HepG2 (cell line): ENCODE data around the gene CTRB2. TPM values are rescaled to one million over a fixed set of nuclear protein-coding genes. Genes with fewer than 3 reads are reported as not detected.

ENCODE experiments used
- KIAA2018 ChIP-seq: sonication (generic); formaldehyde crosslinking; IDR thresholded peaks from 2 replicates; pipeline ENCODE4 v1.5.0; 2020; ENCODE audit warnings: mild to moderate bottlenecking, missing genetic modification reagents, borderline replicate concordance
- MBD4 ChIP-seq: IDR thresholded peaks from 2 replicates; pipeline ENCODE4 v1.6.1; 2012; ENCODE audit warnings: low read length, inconsistent platforms, borderline replicate concordance
- TBX3 ChIP-seq: fragments of 450-650 bp; IDR thresholded peaks from 2 replicates; pipeline ENCODE4 v1.6.1; 2017; ENCODE audit warnings: antibody characterized with exemption, mild to moderate bottlenecking, inconsistent platforms, borderline replicate concordance
- ZNF143 ChIP-seq: sonication (generic); formaldehyde crosslinking; IDR thresholded peaks from 2 replicates; pipeline ENCODE4 v1.4.0; 2020; ENCODE audit warnings: missing genetic modification reagents
- polyA plus RNA-seq, 8 experiments: library from polyadenylated mRNA; depleted of rRNA in 3 of 8; stranded (reverse) in 7 of 8; unstranded in 1 of 8; fragments of >200 nt; fragmentation: Illumina TruSeq in 4 of 8; extraction: Trizol in 4 of 8; gene quantifications; 2 replicates each; pipeline versions ENCODE4 v1.2.1 to v1.2.3, GENCODE V29; 2011 to 2016; ENCODE audit warnings: low read depth in 4 of 8, missing spikeins in 1 of 8, mixed read lengths in 1 of 8; ENCODE audit not compliant: insufficient read depth in 1 of 8
- total RNA-seq, 5 experiments: library from RNA; depleted of rRNA; stranded (reverse); fragments of >200 nt; fragmentation: Illumina TruSeq; extraction: Trizol; gene quantifications; 2 replicates each; pipeline ENCODE4 v1.2.3, GENCODE V29; 2016; ENCODE audit warnings: low read depth in 1 of 5

The CTRB2 gene
- total and polyA plus RNA-seq, 2 of the 13 experiments (the other 11 are each of a cell fraction or from before 2014, with no cell fraction given), result 0.13 TPM; not detected in 1

- no peak for TF ChIP-seq KIAA2018 (CRISPR knock-in tag)
- no peak for TF ChIP-seq TBX3
- TF ChIP-seq MBD4, result no peak
- no peak for TF ChIP-seq ZNF143
- TF ChIP-seq, all 625 proteins: peak for 12
Measured at GRCh38 chr16:75228143-75228976, 21.4 kb upstream of the CTRB2 start (continued).
